OCI-LY3 (cell line): ENCODE measurements around the gene RAPSN.

Source experiments
- H2AFZ ChIP-seq: fragments of 200-600, 300-600 bp; shearing (Covaris generic); 2 replicates; pipeline ENCODE4 v1.6.0; 2014; ENCODE audit warnings: antibody characterized with exemption, low read depth, low read length
- H3K27ac ChIP-seq: fragments of 200-600, 300-600 bp; sonication (generic); 2 replicates; pipeline ENCODE4 v1.5.1; 2014; ENCODE audit warnings: mild to moderate bottlenecking, low read length, moderate library complexity, mixed read lengths
- H3K27me3 ChIP-seq: fragments of 200-600, 300-600 bp; sonication (generic); 2 replicates; pipeline ENCODE4 v1.6.1; 2014; ENCODE audit warnings: low read depth, low read length, mixed read lengths
- H3K36me3 ChIP-seq: fragments of 200-600, 300-600 bp; sonication (generic); replicated peaks from 2 replicates; pipeline ENCODE3; 2014; ENCODE audit warnings: low read depth, low read length, mixed read lengths
- H3K4me1 ChIP-seq: fragments of 300-600, 200-600 bp; sonication (generic); 2 replicates; pipeline ENCODE4 v1.6.1; 2014; ENCODE audit warnings: low read length, mixed read lengths
- H3K4me2 ChIP-seq: fragments of 200-600, 300-600 bp; sonication (generic); 2 replicates; pipeline ENCODE4 v1.6.1; 2014; ENCODE audit warnings: low read length, mixed read lengths
- H3K4me3 ChIP-seq: fragments of 300-600, 200-600 bp; sonication (generic); 2 replicates; pipeline ENCODE4 v1.5.1; 2014; ENCODE audit warnings: antibody characterized with exemption, mild to moderate bottlenecking, low read length, moderate library complexity
- H3K79me2 ChIP-seq: fragments of 300-600, 200-600 bp; shearing (Covaris generic); 2 replicates; pipeline ENCODE4 v1.6.1; 2014; ENCODE audit warnings: mild to moderate bottlenecking, low read length, mixed read lengths
- H3K9ac ChIP-seq: fragments of 300-600, 200-600 bp; shearing (Covaris generic); 2 replicates; pipeline ENCODE4 v1.6.0; 2014; ENCODE audit warnings: mild to moderate bottlenecking, low read length, moderate library complexity
- H3K9me3 ChIP-seq: fragments of 200-600, 300-600 bp; shearing (Covaris generic); 2 replicates; pipeline ENCODE4 v1.6.1; 2014; ENCODE audit warnings: low read length, mixed read lengths; ENCODE audit not compliant: insufficient read depth
- H4K20me1 ChIP-seq: fragments of 200-600, 300-600 bp; sonication (generic); 2 replicates; pipeline ENCODE4 v1.6.1; 2016; ENCODE audit warnings: low read length, mixed read lengths; ENCODE audit not compliant: insufficient read depth
- CTCF ChIP-seq: fragments of 200-600, 300-600 bp; sonication (generic); IDR thresholded peaks from 2 replicates; pipeline ENCODE4 v1.5.1; 2014; ENCODE audit warnings: antibody characterized with exemption, low read length, low read depth
- EZH2phosphoT487 ChIP-seq: fragments of 200-600 bp; shearing (Covaris generic); IDR thresholded peaks from 2 replicates; pipeline ENCODE4 v1.6.1; 2018; ENCODE audit warnings: antibody characterized with exemption, mixed run types, low read depth

The RAPSN gene

GRCh38 chr11:47443817-47444216, 5.1 kb downstream of the RAPSN start:
- H3K4me2 ChIP-seq = no peak overlapping the region
- no peak overlapping the region for H3K27ac ChIP-seq
- H2AFZ ChIP-seq = no peak overlapping the region
- H3K9ac ChIP-seq = no peak overlapping the region
- no peak overlapping the region for H3K4me3 ChIP-seq
- H3K27me3 ChIP-seq = no peaks in the 10 kb centered on the region
- H3K9me3 ChIP-seq = no peaks in the 10 kb centered on the region
- TF ChIP-seq CTCF (no peak), EZH2phosphoT487 (no peak)
- H4K20me1 ChIP-seq = no peaks in the 10 kb centered on the region
- H3K79me2 ChIP-seq = no peaks in the 10 kb centered on the region
- H3K4me1 ChIP-seq = no peaks in the 10 kb centered on the region
- H3K36me3 ChIP-seq = no peaks in the 10 kb centered on the region

- Histone ChIP-seq H3K4me3 (no peak overlapping the region), H2AFZ (no peak overlapping the region)
- TF ChIP-seq CTCF (no peak), EZH2phosphoT487 (no peak)
Measured at GRCh38 chr11:47443028-47443700, 5.8 kb downstream of the RAPSN start.

GRCh38 chr11:47442514-47442913, 6.4 kb downstream of the RAPSN start:
- TF ChIP-seq EZH2phosphoT487 = no peak
- no peak for TF ChIP-seq CTCF

More at GRCh38 chr11:47443028-47443700, 5.8 kb downstream of the RAPSN start:
- Histone ChIP-seq H4K20me1 (no peaks in the 10 kb centered on the region), H3K27me3 (no peaks in the 10 kb centered on the region), H3K79me2 (no peaks in the 10 kb centered on the region), H3K4me1 (no peaks in the 10 kb centered on the region), H3K9ac (no peak overlapping the region), H3K36me3 (no peaks in the 10 kb centered on the region), H3K9me3 (no peaks in the 10 kb centered on the region), H3K27ac (no peak overlapping the region), H3K4me2 (no peak overlapping the region)

GRCh38 chr11:47441421-47441820, 7.5 kb downstream of the RAPSN start:
- Histone ChIP-seq H3K4me3 (no peak overlapping the region), H3K27me3 (no peaks in the 10 kb centered on the region), H4K20me1 (no peaks in the 10 kb centered on the region), H2AFZ (no peak overlapping the region), H3K4me2 (no peak overlapping the region), H3K36me3 (no peaks in the 10 kb centered on the region), H3K9ac (no peak overlapping the region), H3K27ac (no peak overlapping the region), H3K79me2 (no peaks in the 10 kb centered on the region), H3K9me3 (no peaks in the 10 kb centered on the region), H3K4me1 (no peaks in the 10 kb centered on the region)
- TF ChIP-seq CTCF (no peak), EZH2phosphoT487 (no peak)

More at GRCh38 chr11:47442514-47442913, 6.4 kb downstream of the RAPSN start:
- Histone ChIP-seq H2AFZ (no peak overlapping the region), H3K27me3 (no peaks in the 10 kb centered on the region), H3K27ac (no peak overlapping the region), H3K79me2 (no peaks in the 10 kb centered on the region), H3K4me1 (no peaks in the 10 kb centered on the region), H4K20me1 (no peaks in the 10 kb centered on the region), H3K9ac (no peak overlapping the region), H3K4me2 (no peak overlapping the region), H3K9me3 (no peaks in the 10 kb centered on the region), H3K4me3 (no peak overlapping the region), H3K36me3 (no peaks in the 10 kb centered on the region)
